GM19324 (cell line): Measurements from ENCODE around the gene FAM163B.

Source experiments
- ATAC-seq: cut with Tn5 transposase; IDR thresholded peaks from one replicate; pipeline ENCODE4 v1.9.1; 2021; ENCODE audit warnings: mild to moderate bottlenecking, moderate library complexity; ENCODE audit not compliant: unreplicated experiment, low FRiP score

FAM163B gene

GRCh38 chr9:133585481-133586351 lies 23.5 kb downstream of the FAM163B start:
- ATAC-seq: no peak

GRCh38 chr9:133584559-133585476 lies 24.4 kb downstream of the FAM163B start:
- no peak for ATAC-seq

GRCh38 chr9:133584167-133584558 lies 25.0 kb downstream of the FAM163B start:
- ATAC-seq: no peak

DNA sequence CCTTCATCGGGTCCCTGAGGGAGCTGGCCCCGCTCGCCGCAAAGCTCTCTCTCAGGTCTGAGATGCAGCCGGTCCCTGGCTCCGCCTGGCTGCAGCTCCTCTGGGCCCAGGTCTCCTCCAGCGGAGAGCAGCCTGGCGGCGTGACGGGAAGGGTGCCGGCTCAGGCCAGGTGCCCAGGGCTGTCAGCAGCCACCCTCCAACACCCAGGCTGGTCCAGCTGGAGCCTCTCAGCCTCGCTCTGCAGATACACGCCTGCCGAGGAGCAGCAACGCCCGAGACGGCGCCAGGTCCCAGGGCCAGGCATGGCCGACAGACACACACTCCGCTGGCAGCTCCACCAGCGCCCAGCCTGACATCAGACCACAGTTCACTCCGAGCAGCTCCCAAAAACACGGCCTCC lies 25.6 kb downstream of the FAM163B start:
- ATAC-seq: no peak

- ATAC-seq: no peak
These were observed 26.1 kb downstream of the FAM163B start for GRCh38 chr9:133583111-133583510.

DNA sequence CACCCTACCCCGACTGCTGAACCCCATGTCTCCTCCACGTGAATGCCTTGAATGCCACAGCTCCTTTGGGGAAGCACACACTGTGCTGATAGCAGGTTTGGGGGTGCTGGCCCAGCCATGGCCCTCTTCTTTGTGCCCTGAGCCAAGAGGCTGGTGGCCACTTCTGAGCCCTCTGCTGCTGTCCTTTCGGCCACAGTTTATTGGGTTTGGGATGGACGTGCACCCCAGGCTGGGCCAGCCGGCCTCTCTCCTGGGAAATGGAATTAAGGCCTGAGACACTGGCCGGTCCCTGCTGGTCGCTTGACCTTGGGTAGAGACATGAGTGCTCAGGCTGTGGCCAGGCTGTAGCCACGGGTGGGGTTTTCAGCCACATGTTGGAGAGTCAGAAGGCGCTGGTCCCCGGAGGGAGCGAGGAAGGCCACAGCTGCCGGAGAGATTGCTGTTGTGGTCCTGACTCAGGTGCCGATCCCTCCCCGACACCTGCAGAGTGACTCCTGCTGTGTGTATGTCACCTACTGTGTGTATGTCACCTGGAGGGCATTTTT lies 26.6 kb downstream of the FAM163B start:
- no peak for ATAC-seq

DNA sequence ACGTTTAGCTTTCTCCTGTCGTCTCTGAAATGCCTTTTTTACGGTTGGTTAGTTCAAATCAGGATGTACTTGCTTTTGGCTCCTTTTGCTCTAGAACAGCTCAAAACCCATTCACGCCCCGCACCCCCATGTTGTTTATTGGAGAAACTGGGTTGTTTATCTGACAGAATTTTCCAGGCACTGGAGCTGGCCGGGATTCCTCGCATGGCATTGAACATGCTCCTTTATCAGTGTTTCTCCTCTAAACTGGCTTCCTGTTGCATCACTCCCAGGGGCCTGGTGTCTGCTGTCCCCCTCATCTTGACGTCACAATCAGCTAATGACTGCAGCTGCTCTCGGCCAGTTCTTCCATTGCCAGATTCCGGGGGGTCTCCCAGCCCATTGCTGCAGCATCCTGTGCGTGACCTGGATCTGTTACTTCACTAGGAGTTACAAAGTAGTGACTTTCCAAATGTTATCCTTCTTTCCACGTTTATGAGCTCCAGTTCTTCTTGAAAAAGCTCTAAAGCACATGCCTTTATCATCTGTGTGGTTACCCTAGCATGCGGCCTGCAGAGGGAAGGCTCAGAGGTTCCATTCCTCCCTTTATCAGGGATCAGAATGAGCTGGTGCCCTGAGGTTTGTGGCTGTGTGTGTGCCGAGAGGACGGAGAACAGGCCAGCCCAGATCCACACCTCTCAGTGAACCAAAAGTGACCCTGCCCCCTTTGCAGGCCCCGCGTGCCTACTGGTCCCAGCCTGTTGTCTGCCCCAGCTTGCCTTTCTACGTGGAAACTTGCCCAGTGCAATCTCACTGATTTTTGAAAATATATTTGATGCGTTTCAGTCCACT lies 27.5 kb downstream of the FAM163B start:
- ATAC-seq: no peak

DNA sequence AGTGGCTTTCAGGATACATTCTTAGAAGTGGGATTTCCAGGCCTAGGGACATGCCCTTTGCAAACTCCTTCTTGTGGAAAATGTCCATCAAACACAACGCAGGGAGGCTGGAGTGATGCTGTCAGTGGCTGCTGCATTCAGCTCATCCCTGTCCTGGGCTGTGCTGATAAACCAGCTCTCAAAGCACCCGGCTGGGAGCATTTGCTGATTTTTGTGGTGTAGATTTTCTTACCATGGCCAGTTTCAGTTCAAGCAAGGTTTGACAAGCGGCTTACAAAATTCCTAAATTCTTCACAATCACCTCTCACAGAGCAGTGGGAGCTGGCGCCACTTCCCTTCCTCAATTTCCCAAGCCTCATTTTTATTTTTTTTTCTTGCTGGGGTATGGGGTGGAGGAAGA lies 28.2 kb downstream of the FAM163B start:
- ATAC-seq: no peak

GRCh38 chr9:133580419-133580738 lies 28.8 kb downstream of the FAM163B start:
- ATAC-seq: no peak

- ATAC-seq: no peak
These were observed 29.4 kb downstream of the FAM163B start for GRCh38 chr9:133579601-133580418.

DNA sequence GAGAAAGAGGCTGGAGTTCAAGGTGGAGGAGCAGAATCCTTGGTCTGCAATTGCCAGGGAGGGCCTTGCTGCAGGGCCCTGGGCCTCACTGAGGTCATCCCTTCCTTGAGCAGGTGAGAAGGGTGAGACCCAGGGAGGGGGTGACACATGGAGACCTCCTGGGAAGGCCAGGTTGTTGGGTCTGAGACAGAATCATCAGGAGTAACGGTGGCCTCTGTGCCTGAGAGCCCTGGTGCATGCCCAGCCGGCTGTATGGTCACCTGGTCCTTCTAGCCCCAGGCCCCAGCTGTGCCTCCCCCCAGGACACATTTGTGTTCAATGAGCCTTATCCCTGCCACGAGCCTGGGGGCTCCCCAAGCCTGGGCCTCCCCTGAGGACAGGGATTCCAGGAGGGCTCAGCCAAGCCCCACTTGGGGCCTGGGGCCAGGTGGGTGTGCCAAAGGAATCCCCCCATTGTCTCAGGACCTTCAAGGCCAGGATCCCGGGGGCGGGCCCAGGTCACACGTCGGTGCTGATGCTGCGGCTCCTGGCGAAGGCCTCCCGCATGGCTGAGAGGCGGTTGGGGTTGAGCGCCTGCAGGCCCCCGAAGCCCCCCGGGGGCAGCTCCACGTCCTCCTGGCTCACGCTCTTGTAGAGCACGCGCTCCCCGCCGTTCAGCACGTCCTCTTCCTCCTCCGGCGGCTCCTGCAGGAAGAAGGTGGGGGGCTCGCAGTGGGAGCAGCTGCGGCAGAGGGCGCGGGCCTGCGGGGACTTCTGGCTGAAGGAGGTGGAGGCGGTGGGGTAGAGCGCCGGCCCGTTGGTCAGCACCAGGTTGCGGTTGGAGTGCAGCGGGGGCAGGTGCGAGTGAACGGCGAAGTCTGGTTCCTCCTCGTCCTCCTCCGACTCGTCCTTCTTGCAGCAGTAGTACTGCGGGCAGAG lies 30.4 kb downstream of the FAM163B start:
- ATAC-seq: no peak

DNA sequence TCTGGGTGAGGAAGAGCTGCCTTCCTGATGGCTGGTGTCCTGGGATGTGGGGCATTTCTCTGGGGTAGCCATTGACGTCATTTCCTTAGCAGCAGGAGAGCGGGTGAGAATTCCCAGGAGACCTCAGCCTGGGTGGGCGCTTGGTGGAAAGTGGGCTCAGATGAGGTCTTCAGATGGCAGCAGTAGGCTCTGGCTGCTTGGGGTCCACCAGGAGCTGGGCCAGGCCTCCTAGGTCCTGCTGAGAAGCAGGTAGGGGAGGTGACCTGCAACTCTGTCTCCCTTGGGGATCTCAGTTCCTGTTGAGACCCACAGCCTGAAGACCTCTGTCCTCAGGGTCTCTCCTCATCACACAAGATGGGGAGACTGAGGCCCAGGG lies 31.5 kb downstream of the FAM163B start:
- ATAC-seq: no peak

GRCh38 chr9:133576875-133577736 lies 32.1 kb downstream of the FAM163B start:
- ATAC-seq: no peak

GRCh38 chr9:133576031-133576874 lies 32.9 kb downstream of the FAM163B start:
- no peak for ATAC-seq

GRCh38 chr9:133575186-133576030 lies 33.8 kb downstream of the FAM163B start:
- no peak for ATAC-seq

- ATAC-seq: no peak
These were observed 34.4 kb downstream of the FAM163B start for GRCh38 chr9:133574771-133575170.
